ENCODE results near the gene DUS1L.

DUS1L gene

GRCh38 chr17:82076018-82076784 lies 10.6 kb upstream of the DUS1L start:
- no peak for DNase-seq (ENCODE audit: low read depth in 2 of 2)

GRCh38 chr17:82073446-82073845 lies 7.8 kb upstream of the DUS1L start:
- DNase-seq (ENCODE audit: low read depth in 2 of 2): no peak

DNA sequence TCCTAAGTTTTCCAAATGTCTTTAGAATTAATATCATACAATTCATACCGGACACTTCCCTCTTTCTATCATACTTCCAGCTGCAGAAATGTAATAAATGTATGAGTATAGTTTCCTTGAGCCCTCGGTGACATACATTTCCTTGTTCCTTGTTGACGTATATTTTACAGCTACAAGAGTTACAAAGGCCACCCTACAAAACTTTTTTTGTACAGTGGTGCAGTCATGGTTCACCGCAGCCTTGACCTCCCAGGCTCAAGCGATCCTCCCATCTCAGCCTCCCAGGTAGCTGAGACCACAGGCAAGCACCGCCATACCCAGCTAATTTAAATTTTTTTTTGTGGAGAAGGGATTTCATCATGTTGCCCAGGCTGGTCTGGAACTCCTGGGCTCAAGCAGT lies 7.2 kb upstream of the DUS1L start:
- DNase-seq (ENCODE audit: low read depth in 2 of 2): no peak

DNA sequence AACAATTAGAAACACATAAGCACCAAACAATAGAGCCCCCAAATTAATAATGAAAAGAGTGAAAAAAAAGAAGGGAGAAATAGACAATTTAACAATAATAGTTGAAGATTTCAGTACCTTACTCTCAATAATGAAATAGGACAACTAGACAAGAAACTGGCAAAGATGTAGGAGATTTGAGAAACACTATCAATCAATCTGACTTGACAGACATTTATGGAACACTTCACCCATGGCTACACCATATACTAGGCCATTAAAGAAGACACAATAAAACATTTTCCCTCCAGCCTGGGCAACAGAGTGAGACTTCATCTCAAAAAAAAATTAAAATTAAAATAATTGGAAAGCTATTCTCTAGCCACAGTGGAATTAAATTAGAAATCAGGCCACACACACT lies 5.0 kb upstream of the DUS1L start:
- DNase-seq (ENCODE audit: low read depth in 2 of 2): no peak

DNA sequence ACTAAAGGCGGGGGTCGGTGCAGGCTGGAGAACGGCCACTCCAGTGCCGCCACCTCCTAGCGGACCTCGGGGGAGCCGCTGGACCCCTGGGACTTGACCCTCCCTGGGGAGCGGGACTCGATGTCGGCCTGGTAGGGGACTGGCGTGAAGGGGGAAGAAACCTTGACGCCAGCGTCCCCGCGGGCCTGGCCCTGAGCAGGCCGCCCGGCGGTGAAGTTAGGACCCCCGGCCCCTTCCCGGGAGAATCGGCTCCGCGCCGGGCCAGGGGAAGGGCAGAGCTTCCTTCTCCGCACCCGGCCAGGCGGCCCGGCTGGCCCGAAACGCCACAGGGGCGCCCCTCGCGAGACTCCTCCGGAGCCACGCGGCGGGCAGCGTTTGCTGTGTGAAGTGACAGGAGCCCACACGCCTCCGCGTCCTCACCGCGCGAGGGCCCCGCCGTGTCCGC lies 389 bp downstream of the DUS1L start:
- DNase-seq (ENCODE audit: low read depth in 2 of 2): no peak

DNA sequence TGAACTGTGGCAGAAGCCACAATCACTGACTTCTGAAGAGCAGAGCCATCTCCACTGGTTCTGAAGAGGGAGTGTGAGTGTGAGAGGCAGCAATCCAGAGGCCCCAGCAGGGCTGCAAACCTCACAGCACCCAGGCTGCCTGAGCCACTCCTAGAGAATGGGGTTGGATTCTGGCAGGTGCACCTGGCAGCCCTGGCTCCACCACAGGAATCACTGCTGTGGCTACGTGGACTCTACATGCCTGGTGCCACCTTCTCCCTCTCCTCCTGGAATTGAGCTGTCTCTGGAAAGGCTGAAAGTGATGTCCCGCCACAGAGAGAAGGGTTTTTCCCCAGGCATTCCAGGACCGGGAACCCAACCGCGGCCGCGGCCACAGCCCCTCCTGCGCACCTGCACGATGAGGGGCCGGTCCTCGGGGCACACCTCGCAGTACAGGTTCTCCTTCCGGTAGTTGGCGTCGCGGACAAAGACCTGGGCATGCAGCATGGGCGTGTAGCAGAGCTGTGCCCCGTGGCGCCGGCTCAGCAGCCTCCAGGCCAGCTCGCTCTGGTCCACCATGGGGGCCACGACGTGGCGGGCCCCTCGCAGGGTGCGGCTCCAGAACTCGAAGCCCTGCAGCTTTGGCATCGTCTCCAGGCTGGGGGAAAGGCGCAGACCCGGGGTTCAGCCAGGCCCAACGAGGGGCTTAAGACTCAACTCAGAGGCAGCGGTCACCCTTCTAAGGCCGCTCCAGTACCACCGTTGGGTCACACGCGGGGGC lies 991 bp downstream of the DUS1L start:
- no peak for DNase-seq (ENCODE audit: low read depth in 2 of 2)

- no peak for DNase-seq (ENCODE audit: low read depth in 2 of 2)
Observed at GRCh38 chr17:82063424-82064415, 1.9 kb downstream of the DUS1L start.

GRCh38 chr17:82062984-82063368 lies 2.6 kb downstream of the DUS1L start:
- no peak for DNase-seq (ENCODE audit: low read depth in 2 of 2)

- DNase-seq (ENCODE audit: low read depth in 2 of 2): no peak
Observed at GRCh38 chr17:82062076-82062983, 3.3 kb downstream of the DUS1L start.

DNA sequence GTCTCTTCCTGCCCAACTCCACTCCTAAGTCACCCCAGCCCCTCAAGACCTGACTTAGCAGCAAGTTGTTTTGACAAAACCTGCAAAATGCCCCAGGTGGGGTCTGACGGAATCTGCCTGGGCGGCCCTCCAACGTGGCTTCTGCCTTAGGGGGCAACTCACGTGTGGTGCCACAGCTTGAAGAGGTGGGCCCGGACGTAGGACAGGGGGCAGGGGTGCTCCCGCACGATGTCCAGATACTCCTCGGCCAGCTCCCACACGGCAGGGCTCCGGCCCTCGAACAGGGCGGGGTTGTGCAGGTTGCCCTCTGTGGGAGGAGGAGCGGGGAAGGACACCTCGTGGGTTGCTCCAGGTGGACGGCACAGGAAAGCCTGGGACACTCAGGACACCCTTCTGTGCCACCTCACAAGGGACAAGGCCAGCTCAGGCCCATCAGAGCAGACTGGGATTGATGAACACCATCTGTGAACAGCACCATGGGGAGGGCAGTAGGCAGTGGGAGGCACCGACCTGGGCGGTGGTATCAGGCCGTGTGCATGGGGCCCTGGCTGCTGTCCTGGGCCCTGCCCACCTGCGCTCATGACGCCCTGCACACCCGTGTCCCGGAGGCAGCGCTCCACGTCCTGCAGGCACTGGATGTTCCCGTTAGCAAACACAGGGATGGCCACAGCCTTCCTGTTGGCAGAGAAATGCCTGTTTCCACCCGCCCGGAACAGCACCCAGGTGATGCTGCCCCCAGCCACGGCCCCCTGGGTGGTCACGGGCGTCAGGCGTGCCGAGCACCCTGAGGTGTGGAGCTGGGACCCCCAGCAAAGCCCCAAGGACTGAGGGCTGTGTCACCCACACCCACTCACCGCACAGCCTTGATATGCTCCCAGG lies 4.3 kb downstream of the DUS1L start:
- DNase-seq (ENCODE audit: low read depth in 2 of 2): no peak

DNA sequence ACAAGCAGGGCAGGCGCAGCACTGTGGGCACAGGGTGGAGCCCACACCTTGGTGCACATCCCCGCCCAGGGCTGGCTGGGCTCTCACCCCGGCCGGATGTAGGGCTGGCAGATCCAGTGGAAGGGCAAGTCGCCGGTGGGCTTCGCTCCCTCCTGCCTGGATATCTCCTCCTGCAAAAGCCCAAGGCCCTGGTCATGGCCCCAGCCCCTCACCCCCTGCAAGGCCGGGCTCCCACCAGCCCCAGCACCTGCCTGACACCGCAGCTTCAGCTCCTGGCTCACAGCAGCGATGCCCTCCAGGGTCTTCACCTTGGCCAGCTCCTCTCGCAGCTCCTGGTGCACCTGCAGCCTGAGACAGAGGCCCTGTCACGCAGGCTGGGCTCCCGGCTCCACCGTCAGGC lies 5.0 kb downstream of the DUS1L start:
- DNase-seq (ENCODE audit: low read depth in 2 of 2): no peak

GRCh38 chr17:82060001-82060380 lies 5.6 kb downstream of the DUS1L start:
- DNase-seq (ENCODE audit: low read depth in 2 of 2): no peak

- DNase-seq (ENCODE audit: low read depth in 2 of 2): no peak
Observed at GRCh38 chr17:82059272-82060000, 6.2 kb downstream of the DUS1L start.

DNA sequence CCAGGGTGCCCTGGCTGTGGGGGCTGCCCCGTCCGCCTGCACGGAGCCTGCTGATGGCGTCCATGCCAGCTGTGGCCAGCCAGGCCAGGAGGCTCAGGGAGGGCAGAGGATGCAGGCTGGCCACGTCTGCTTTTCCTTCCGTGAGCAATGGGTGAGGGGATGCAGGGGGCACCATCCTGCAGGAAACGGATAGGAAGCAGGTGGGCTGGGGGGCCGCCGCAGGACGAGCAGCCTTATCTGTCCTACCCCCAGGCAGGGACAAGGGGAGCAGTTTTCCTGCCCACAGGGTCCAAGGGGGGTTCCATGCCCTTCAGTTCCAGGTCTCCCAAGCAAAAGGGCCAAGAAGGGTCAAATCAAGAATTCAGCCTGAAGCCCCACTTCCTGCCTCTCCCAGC lies 6.8 kb downstream of the DUS1L start:
- DNase-seq (ENCODE audit: low read depth in 2 of 2): no peak

DNA sequence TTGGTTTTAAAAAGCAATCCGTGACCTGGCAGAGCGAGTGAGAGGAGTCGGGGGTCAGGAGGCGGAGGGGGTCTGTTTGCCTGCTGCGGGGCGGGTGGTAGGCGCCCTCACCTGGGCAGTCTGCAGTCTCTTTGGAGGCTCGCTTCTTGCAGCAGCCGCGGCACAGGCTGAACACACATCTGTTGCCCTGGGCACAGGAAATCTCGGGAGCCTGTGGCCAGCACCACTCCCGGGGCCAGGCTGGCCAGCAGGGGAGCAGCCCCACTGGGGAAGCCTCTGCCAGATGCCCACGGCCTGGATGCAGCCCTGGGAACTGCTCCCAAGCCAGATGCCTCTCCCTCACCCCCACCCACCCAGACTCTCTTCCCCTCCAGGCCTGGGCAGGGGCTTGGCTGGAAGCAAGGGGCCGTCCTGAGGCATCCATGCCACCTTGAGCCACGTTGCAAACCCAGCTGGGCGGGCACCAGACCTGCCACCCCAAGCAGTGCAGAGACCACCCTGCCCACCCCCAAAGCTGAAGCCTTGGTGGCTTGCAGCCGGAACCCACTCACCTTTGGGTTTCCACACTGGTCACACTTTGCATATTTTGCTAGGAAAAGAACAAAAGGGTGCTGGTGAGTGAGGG lies 7.3 kb downstream of the DUS1L start:
- no peak for DNase-seq (ENCODE audit: low read depth in 2 of 2)

GRCh38 chr17:82056729-82057621 lies 8.6 kb downstream of the DUS1L start:
- DNase-seq (ENCODE audit: low read depth in 2 of 2): no peak

- DNase-seq (ENCODE audit: low read depth in 2 of 2): no peak
Observed at GRCh38 chr17:82055965-82056728, 9.5 kb downstream of the DUS1L start.

Measured in fibroblast of skin of left quadriceps (primary cell).